GM12864 (cell line): Measurements from ENCODE around the gene C1QTNF2.

Experiments used
- DNase-seq: peaks from one replicate; pipeline ENCODE4 v3.0.0-alpha.2; 2011; ENCODE audit warnings: low read depth
- H3K4me3 ChIP-seq: 2 replicates; pipeline ENCODE4 v1.5.1; 2011; ENCODE audit warnings: mild to moderate bottlenecking, low read depth, low read length, control low read depth
- CTCF ChIP-seq: IDR thresholded peaks from 2 replicates; pipeline ENCODE4 v1.5.1; 2011; ENCODE audit warnings: low read depth, mild to moderate bottlenecking, moderate library complexity, low read length, control low read depth, inconsistent platforms; ENCODE audit errors: missing control alignments

The C1QTNF2 gene

GRCh38 chr5:160333721-160334120 lies 36.7 kb downstream of the C1QTNF2 start:
- TF ChIP-seq CTCF: no peak
- no peak overlapping the region for H3K4me3 ChIP-seq
- DNase-seq: no peak

GRCh38 chr5:160330212-160330611 lies 40.2 kb downstream of the C1QTNF2 start:
- TF ChIP-seq CTCF: no peak
- H3K4me3 ChIP-seq: no peak overlapping the region
- no peak for DNase-seq

- no peak overlapping the region for H3K4me3 ChIP-seq
- no peak for TF ChIP-seq CTCF
- no peak for DNase-seq
Measured at GRCh38 chr5:160327818-160328217, 42.6 kb downstream of the C1QTNF2 start.

GRCh38 chr5:160326981-160327380 lies 43.4 kb downstream of the C1QTNF2 start:
- DNase-seq: no peak
- no peak for TF ChIP-seq CTCF
- no peak overlapping the region for H3K4me3 ChIP-seq

GRCh38 chr5:160325716-160326115 lies 44.7 kb downstream of the C1QTNF2 start:
- no peak for TF ChIP-seq CTCF
- no peak overlapping the region for H3K4me3 ChIP-seq
- no peak for DNase-seq

GRCh38 chr5:160324886-160325285 lies 45.5 kb downstream of the C1QTNF2 start:
- no peak for DNase-seq
- no peak for TF ChIP-seq CTCF
- no peak overlapping the region for H3K4me3 ChIP-seq

GRCh38 chr5:160318409-160318808 lies 52.0 kb downstream of the C1QTNF2 start:
- no peak for TF ChIP-seq CTCF
- no peak for DNase-seq
- no peak overlapping the region for H3K4me3 ChIP-seq
